Upper lobe of right lung (tissue), 1 donor: ENCODE results near the gene NUP205. TPM values are rescaled to one million over a fixed set of nuclear protein-coding genes. Genes with fewer than 3 reads are reported as not detected.

ENCODE experiments used
- ATAC-seq: fragments of 200-7000 bp; cut with Tn5 transposase; one replicate; pipeline ENCODE4 v1.9.1; 2020; ENCODE audit warnings: mild to moderate bottlenecking, moderate library complexity
- DNase-seq: peaks from one replicate; pipeline ENCODE4 v3.0.0-alpha.2; 2020
- H3K27ac ChIP-seq: fragments of 200-600 bp; one replicate; pipeline ENCODE4 v1.8.0; 2022
- H3K27me3 ChIP-seq: fragments of 200-600 bp; one replicate; pipeline ENCODE4 v1.8.0; 2022; ENCODE audit warnings: mild to moderate bottlenecking
- H3K36me3 ChIP-seq: fragments of 200-600 bp; one replicate; pipeline ENCODE4 v1.8.0; 2022
- H3K4me1 ChIP-seq: fragments of 200-600 bp; one replicate; pipeline ENCODE4 v1.8.0; 2022
- H3K4me3 ChIP-seq: fragments of 200-600 bp; one replicate; pipeline ENCODE4 v1.8.0; 2022; ENCODE audit warnings: mild to moderate bottlenecking
- H3K9me3 ChIP-seq: fragments of 200-600 bp; one replicate; pipeline ENCODE4 v1.8.0; 2022
- CTCF ChIP-seq: fragments of 200-600 bp; IDR thresholded peaks from one replicate; pipeline ENCODE4 v1.8.0; 2022; ENCODE audit warnings: antibody characterized with exemption
- intact Hi-C: fragments of 100-400 bp; cut with DNase I; formaldehyde crosslinking; loops from one replicate; pipeline ENCODE4 v1.11.0; 2022
- total RNA-seq: library from RNA; stranded (reverse); fragmentation: NEBNext Ultra II Directional; extraction: Animal tissue kit (Norgen Biotek cat#: 25700); gene quantifications from one replicate; pipeline ENCODE4 v1.2.1, GENCODE V29; 2021
- donor health status: DM: no; HTN: yes; CAD: no; lungs with severe emphysema.

The NUP205 gene
- total RNA-seq, 1 donor from 2014 or later = 34.3 TPM

GRCh38 chr7:135601182-135601581 is 43.5 kb downstream of the NUP205 start:
- ATAC-seq = no peak
- Histone ChIP-seq H3K4me3 (no peak overlapping the region), H3K27me3 (no peaks in the 10 kb centered on the region), H3K9me3 (no peaks in the 10 kb centered on the region), H3K27ac (no peak overlapping the region), H3K4me1 (no peaks in the 10 kb centered on the region), H3K36me3 (peaks cover 52% of the 10 kb centered on the region)
- TF ChIP-seq CTCF = no peak
- no peak for DNase-seq
- intact Hi-C loops = no loop called here

GRCh38 chr7:135602304-135602703 is 44.6 kb downstream of the NUP205 start:
- no peak for TF ChIP-seq CTCF
- no peak overlapping the region for H3K4me3 ChIP-seq
- peaks cover 62% of the 10 kb centered on the region for H3K36me3 ChIP-seq
- no peak for ATAC-seq
- DNase-seq = no peak
- H3K4me1 ChIP-seq = no peaks in the 10 kb centered on the region
- intact Hi-C loops = no loop called here
- H3K27me3 ChIP-seq = no peaks in the 10 kb centered on the region
- H3K9me3 ChIP-seq = no peaks in the 10 kb centered on the region
- no peak overlapping the region for H3K27ac ChIP-seq

GRCh38 chr7:135616136-135616535 is 58.4 kb downstream of the NUP205 start:
- intact Hi-C loops = no loop called here

GRCh38 chr7:135617781-135618180 is 60.1 kb downstream of the NUP205 start:
- no peak overlapping the region for H3K4me3 ChIP-seq
- TF ChIP-seq CTCF = no peak
- H3K27ac ChIP-seq = no peak overlapping the region
- DNase-seq (no peak), ATAC-seq (no peak)
- intact Hi-C loops = no loop called here
- H3K27me3 ChIP-seq = no peaks in the 10 kb centered on the region
- no peaks in the 10 kb centered on the region for H3K9me3 ChIP-seq
- peaks cover 72% of the 10 kb centered on the region for H3K36me3 ChIP-seq
- H3K4me1 ChIP-seq = no peaks in the 10 kb centered on the region

More at GRCh38 chr7:135616136-135616535, 58.4 kb downstream of the NUP205 start:
- ATAC-seq (no peak), DNase-seq (no peak)
- H3K27me3 ChIP-seq = no peaks in the 10 kb centered on the region
- H3K4me1 ChIP-seq = no peaks in the 10 kb centered on the region
- H3K36me3 ChIP-seq = peaks cover 66% of the 10 kb centered on the region
- H3K9me3 ChIP-seq = no peaks in the 10 kb centered on the region
- TF ChIP-seq CTCF = no peak
- no peak overlapping the region for H3K27ac ChIP-seq
- H3K4me3 ChIP-seq = no peak overlapping the region

GRCh38 chr7:135618510-135618909 is 60.8 kb downstream of the NUP205 start:
- DNase-seq (no peak), ATAC-seq (no peak)
- no peak overlapping the region for H3K4me3 ChIP-seq
- intact Hi-C loops = no loop called here
- H3K27ac ChIP-seq = no peak overlapping the region
- H3K9me3 ChIP-seq = no peaks in the 10 kb centered on the region
- H3K4me1 ChIP-seq = no peaks in the 10 kb centered on the region
- peaks cover 77% of the 10 kb centered on the region for H3K36me3 ChIP-seq
- no peaks in the 10 kb centered on the region for H3K27me3 ChIP-seq
- TF ChIP-seq CTCF = no peak

GRCh38 chr7:135620447-135620846 is 62.7 kb downstream of the NUP205 start:
- Histone ChIP-seq H3K4me3 (no peak overlapping the region), H3K27ac (no peak overlapping the region), H3K27me3 (no peaks in the 10 kb centered on the region), H3K9me3 (no peaks in the 10 kb centered on the region), H3K36me3 (peaks cover 89% of the 10 kb centered on the region), H3K4me1 (no peaks in the 10 kb centered on the region)
- intact Hi-C loops = no loop called here
- no peak for TF ChIP-seq CTCF
- ATAC-seq (no peak), DNase-seq (no peak)
